ENCODE data around the gene PHACTR1. TPM values are rescaled to one million over a fixed set of nuclear protein-coding genes. Genes with fewer than 3 reads are reported as not detected.

Gene PHACTR1
- polyA plus RNA-seq, 2 of the 4 experiments (the other 2 are of a cell fraction): not detected

DNA sequence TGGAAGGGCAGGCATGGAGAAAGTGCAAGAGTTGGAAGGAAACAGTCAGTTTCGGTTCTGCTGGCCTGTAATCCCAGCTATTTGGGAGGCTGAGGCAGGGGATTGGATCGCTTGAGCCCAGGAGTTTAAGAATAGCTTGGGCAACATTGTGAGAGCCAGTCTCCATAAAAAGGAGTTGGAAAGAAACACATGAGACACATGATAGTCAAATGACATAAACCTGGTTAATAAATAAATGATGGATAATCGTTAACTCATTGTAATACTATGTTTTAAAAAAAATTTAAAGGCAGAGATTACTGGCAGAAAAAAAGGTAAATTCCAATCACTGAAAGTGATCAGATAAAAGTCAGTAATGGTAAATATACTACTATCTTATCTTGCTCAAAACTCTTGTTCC lies 37.2 kb upstream of the PHACTR1 start:
- no peaks in the 10 kb centered on the region for H3K9me3 ChIP-seq
- ChIA-PET CTCF (no interaction called here), POLR2A (no interaction called here)
- DNase-seq (ENCODE audit: low read depth in 1 of 2, low spot score in 1 of 2) (no peak), FAIRE-seq (no peak), ATAC-seq (no peak)
- no peak overlapping the region for H3K27ac ChIP-seq
- no peak overlapping the region for H3K4me3 ChIP-seq
- no peak overlapping the region for H3K4me2 ChIP-seq
- WGBS (ENCODE audit: missing lambda C conversion rate): 57% methylated on average over 3 of the region's 3 CpGs
- TF ChIP-seq BHLHE40 (IDR thresholded peaks at IDR 0.05; ENCODE audit: low read depth, low read length) (no peak), JUNB (IDR thresholded peaks at IDR 0.05) (no peak), ZC3H11A (IDR thresholded peaks at IDR 0.05) (no peak), POLR2AphosphoS2 (conservative IDR thresholded peaks at IDR 0.05; ENCODE audit: low read length) (no peak), EHF (CRISPR knock-in tag; IDR thresholded peaks at IDR 0.05) (no peak), HOXB13 (CRISPR knock-in tag; IDR thresholded peaks at IDR 0.05; ENCODE audit: low read depth) (no peak), CHD4 (IDR thresholded peaks at IDR 0.05; ENCODE audit: borderline replicate concordance) (no peak), FOSL2 (IDR thresholded peaks at IDR 0.05) (no peak), FOSL2 (CRISPR knock-in tag; IDR thresholded peaks at IDR 0.05) (no peak), TFCP2L1 (CRISPR knock-in tag; IDR thresholded peaks at IDR 0.05) (no peak), POLR2A (IDR thresholded peaks at IDR 0.05; ENCODE audit: low read length) (no peak), ZFP36 (IDR thresholded peaks at IDR 0.05; ENCODE audit: borderline replicate concordance, partially characterized antibody) (no peak), RCOR1 (IDR thresholded peaks at IDR 0.05; ENCODE audit: low read depth, low read length) (no peak), FOSB (CRISPR knock-in tag; IDR thresholded peaks at IDR 0.05) (no peak), ZNF302 (CRISPR knock-in tag; IDR thresholded peaks at IDR 0.05) (no peak), KDM1A (IDR thresholded peaks at IDR 0.05; ENCODE audit: low read depth) (no peak), HOXB5 (CRISPR knock-in tag; IDR thresholded peaks at IDR 0.05) (no peak), FOXS1 (CRISPR knock-in tag; IDR thresholded peaks at IDR 0.05) (no peak), ESRRA (IDR thresholded peaks at IDR 0.05; ENCODE audit: borderline replicate concordance, low read length) (no peak), CHD2 (IDR thresholded peaks at IDR 0.05; ENCODE audit: low read length, partially characterized antibody) (no peak)
- TF ChIP-seq, protein P1, sequence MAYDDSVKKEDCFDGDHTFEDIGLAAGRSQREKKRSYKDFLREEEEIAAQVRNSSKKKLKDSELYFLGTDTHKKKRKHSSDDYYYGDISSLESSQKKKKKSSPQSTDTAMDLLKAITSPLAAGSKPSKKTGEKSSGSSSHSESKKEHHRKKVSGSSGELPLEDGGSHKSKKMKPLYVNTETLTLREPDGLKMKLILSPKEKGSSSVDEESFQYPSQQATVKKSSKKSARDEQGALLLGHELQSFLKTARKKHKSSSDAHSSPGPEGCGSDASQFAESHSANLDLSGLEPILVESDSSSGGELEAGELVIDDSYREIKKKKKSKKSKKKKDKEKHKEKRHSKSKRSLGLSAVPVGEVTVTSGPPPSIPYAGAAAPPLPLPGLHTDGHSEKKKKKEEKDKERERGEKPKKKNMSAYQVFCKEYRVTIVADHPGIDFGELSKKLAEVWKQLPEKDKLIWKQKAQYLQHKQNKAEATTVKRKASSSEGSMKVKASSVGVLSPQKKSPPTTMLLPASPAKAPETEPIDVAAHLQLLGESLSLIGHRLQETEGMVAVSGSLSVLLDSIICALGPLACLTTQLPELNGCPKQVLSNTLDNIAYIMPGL (CRISPR knock-in tag; IDR thresholded peaks at IDR 0.05; ENCODE audit: borderline replicate concordance): no peak
- H3K4me1 ChIP-seq: no peaks in the 10 kb centered on the region

DNA sequence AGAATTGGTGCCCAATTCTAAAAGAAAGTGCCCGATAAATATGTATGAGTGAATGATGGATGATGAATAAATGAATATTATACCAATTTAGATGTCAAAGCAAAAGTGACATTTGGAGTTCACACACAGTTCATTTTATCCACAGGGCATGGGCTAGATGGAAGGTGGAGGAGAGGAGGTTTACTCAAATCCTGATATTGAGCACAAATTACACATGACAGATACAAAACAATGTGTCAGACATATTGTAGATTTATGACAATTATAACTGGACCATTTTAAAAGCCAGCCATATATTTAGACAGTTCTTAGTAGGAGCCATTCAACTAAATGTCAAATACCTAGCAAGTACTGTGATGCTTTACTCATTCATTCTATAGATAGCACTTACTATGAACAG lies 23.4 kb upstream of the PHACTR1 start:
- ChIA-PET CTCF (interaction anchor here (0.6 kb wide), 1 partner anchor 132 kb away, joined by 4 read pairs; no protein-coding TSS in a partner anchor), POLR2A (no interaction called here)
- Histone ChIP-seq H3K9me3 (no peaks in the 10 kb centered on the region), H3K4me3 (no peak overlapping the region), H3K27ac (no peak overlapping the region), H3K4me1 (no peaks in the 10 kb centered on the region), H3K4me2 (no peak overlapping the region)
- TF ChIP-seq NR3C1 (IDR thresholded peaks at IDR 0.05) (no peak), BHLHE40 (IDR thresholded peaks at IDR 0.05; ENCODE audit: low read depth, low read length) (no peak), HEYL (CRISPR knock-in tag; IDR thresholded peaks at IDR 0.05) (no peak), REST (IDR thresholded peaks at IDR 0.05) (no peak), HOXA7 (CRISPR knock-in tag; IDR thresholded peaks at IDR 0.05) (no peak), CBX2 (IDR thresholded peaks at IDR 0.05; ENCODE audit: borderline replicate concordance, low read depth) (no peak), ZSCAN20 (CRISPR knock-in tag; IDR thresholded peaks at IDR 0.05) (no peak), NPAS2 (CRISPR knock-in tag; IDR thresholded peaks at IDR 0.05; ENCODE audit: borderline replicate concordance) (no peak), RFX5 (IDR thresholded peaks at IDR 0.05) (no peak), RNF2 (IDR thresholded peaks at IDR 0.05; ENCODE audit: borderline replicate concordance, low read depth) (no peak), ZNF302 (CRISPR knock-in tag; IDR thresholded peaks at IDR 0.05) (no peak), ESRRA (IDR thresholded peaks at IDR 0.05; ENCODE audit: borderline replicate concordance, low read length) (no peak), EP300 (IDR thresholded peaks at IDR 0.05) (no peak), HOXB5 (CRISPR knock-in tag; IDR thresholded peaks at IDR 0.05) (no peak), CHD2 (IDR thresholded peaks at IDR 0.05; ENCODE audit: low read length, partially characterized antibody) (no peak), RAD21 (conservative IDR thresholded peaks at IDR 0.05 in 1 of 2, IDR thresholded peaks at IDR 0.05 in 1 of 2) (no peak), CBX8 (IDR thresholded peaks at IDR 0.05) (no peak), GATA3 (IDR thresholded peaks at IDR 0.05; ENCODE audit: borderline replicate concordance) (no peak), POLR2A (IDR thresholded peaks at IDR 0.05; ENCODE audit: low read length) (no peak)
- DNase-seq (ENCODE audit: low read depth in 1 of 2, low spot score in 1 of 2): no peak
- no peak for ATAC-seq
- FAIRE-seq: no peak
- 64% methylated on average over 1 of the region's 1 CpG for WGBS (ENCODE audit: missing lambda C conversion rate)

All from A549 (cell line).